HL-60 (cell line): ENCODE measurements around the gene MISP3.
"Not testable (repeated sequence)": the region's sequence is repeated elsewhere in the genome, so short reads cannot be mapped to it uniquely, and the experiment has no call there.

ENCODE experiments used
- DNase-seq, 2 experiments: peaks; one replicate each; pipeline ENCODE4 v3.0.0-alpha.2; 2010 to 2020; ENCODE audit warnings: low read depth in 1 of 2, low spot score in 1 of 2
- H3K27ac ChIP-seq: fragments of 250-450 bp; sonication (Bioruptor Pico); replicated peaks from 2 replicates; pipeline ENCODE4 v1.5.1; 2020; ENCODE audit warnings: mild to moderate bottlenecking, moderate library complexity
- H3K27me3 ChIP-seq: fragments of 250-450 bp; sonication (Bioruptor Pico); 2 replicates; pipeline ENCODE4 v1.5.1; 2021; ENCODE audit warnings: mild to moderate bottlenecking, moderate library complexity; ENCODE audit not compliant: insufficient read depth, poor library complexity, severe bottlenecking
- H3K4me3 ChIP-seq: replicated peaks from 2 replicates; pipeline ENCODE4 v1.5.1; 2011; ENCODE audit warnings: mild to moderate bottlenecking, control low read depth, low read length; ENCODE audit not compliant: insufficient read depth
- GABPA ChIP-seq: IDR thresholded peaks from 2 replicates; pipeline ENCODE4 v1.6.1; 2012; ENCODE audit warnings: low read depth
- POLR2AphosphoS5 ChIP-seq: IDR thresholded peaks from 2 replicates; pipeline ENCODE4 v1.6.1; 2012; ENCODE audit warnings: low read depth
- SPI1 ChIP-seq: IDR thresholded peaks from 2 replicates; pipeline ENCODE4 v1.6.1; 2012; ENCODE audit warnings: low read depth, mild to moderate bottlenecking, borderline replicate concordance
- TF ChIP-seq, protein P1 (sequence below): IDR thresholded peaks from one replicate; pipeline ENCODE4 v1.5.1; 2011; ENCODE audit warnings: low read length, control low read depth, inconsistent platforms; ENCODE audit not compliant: insufficient read depth
- TF ChIP-seq, protein P2 (sequence below): IDR thresholded peaks from 2 replicates; pipeline ENCODE4 v1.6.1; 2012; ENCODE audit warnings: low read depth; ENCODE audit not compliant: insufficient replicate concordance

The MISP3 gene

DNA sequence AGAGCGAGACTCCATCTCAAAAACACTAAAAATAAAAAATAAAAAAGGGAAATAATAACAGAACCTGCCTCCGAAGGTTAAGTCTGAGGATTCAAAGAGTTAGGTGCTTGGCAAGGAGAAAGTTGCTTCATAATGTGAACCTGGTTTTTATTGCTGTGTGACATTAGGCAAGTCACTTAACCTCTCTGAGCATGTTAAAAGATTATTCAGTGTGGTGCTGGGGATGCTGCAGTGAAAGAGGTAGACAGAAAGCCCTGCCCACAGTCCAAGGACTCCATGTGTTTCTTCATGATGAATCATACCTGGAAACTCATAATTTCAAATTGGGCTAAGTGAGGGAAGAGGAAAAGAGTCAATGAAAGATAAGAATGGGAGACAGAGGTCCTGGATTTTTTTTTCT, 38.6 kb upstream of the MISP3 start:
- TF ChIP-seq GABPA (no peak), POLR2AphosphoS5 (no peak), SPI1 (no peak)
- TF ChIP-seq, protein P1, sequence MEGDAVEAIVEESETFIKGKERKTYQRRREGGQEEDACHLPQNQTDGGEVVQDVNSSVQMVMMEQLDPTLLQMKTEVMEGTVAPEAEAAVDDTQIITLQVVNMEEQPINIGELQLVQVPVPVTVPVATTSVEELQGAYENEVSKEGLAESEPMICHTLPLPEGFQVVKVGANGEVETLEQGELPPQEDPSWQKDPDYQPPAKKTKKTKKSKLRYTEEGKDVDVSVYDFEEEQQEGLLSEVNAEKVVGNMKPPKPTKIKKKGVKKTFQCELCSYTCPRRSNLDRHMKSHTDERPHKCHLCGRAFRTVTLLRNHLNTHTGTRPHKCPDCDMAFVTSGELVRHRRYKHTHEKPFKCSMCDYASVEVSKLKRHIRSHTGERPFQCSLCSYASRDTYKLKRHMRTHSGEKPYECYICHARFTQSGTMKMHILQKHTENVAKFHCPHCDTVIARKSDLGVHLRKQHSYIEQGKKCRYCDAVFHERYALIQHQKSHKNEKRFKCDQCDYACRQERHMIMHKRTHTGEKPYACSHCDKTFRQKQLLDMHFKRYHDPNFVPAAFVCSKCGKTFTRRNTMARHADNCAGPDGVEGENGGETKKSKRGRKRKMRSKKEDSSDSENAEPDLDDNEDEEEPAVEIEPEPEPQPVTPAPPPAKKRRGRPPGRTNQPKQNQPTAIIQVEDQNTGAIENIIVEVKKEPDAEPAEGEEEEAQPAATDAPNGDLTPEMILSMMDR = no peak
- TF ChIP-seq, protein P2, sequence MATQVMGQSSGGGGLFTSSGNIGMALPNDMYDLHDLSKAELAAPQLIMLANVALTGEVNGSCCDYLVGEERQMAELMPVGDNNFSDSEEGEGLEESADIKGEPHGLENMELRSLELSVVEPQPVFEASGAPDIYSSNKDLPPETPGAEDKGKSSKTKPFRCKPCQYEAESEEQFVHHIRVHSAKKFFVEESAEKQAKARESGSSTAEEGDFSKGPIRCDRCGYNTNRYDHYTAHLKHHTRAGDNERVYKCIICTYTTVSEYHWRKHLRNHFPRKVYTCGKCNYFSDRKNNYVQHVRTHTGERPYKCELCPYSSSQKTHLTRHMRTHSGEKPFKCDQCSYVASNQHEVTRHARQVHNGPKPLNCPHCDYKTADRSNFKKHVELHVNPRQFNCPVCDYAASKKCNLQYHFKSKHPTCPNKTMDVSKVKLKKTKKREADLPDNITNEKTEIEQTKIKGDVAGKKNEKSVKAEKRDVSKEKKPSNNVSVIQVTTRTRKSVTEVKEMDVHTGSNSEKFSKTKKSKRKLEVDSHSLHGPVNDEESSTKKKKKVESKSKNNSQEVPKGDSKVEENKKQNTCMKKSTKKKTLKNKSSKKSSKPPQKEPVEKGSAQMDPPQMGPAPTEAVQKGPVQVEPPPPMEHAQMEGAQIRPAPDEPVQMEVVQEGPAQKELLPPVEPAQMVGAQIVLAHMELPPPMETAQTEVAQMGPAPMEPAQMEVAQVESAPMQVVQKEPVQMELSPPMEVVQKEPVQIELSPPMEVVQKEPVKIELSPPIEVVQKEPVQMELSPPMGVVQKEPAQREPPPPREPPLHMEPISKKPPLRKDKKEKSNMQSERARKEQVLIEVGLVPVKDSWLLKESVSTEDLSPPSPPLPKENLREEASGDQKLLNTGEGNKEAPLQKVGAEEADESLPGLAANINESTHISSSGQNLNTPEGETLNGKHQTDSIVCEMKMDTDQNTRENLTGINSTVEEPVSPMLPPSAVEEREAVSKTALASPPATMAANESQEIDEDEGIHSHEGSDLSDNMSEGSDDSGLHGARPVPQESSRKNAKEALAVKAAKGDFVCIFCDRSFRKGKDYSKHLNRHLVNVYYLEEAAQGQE = no peak
- Histone ChIP-seq H3K27me3 (no peaks in the 10 kb centered on the region), H3K4me3 (no peak overlapping the region), H3K27ac (no peak overlapping the region)
- DNase-seq = no peak

DNA sequence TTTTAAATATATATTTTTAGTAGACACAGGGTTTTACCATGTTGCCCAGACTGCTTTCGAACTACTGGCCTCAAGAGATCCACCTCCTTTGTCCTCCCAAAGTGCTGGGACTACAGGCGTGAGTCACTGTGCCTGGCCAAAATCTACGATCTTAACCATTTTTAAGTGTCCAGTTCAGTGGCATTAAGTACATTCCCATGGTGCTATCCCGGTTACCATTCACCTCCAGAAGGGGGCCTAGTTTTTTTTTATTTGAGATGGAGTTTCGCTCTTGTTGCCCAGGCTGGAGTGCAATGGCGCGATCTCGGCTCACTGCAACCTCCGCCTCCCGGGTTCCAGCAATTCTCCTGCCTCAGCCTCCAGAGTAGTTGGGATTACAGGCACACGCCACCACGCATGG, 37.4 kb upstream of the MISP3 start:
- H3K27ac ChIP-seq, DNase-seq: not testable (repeated sequence)

DNA sequence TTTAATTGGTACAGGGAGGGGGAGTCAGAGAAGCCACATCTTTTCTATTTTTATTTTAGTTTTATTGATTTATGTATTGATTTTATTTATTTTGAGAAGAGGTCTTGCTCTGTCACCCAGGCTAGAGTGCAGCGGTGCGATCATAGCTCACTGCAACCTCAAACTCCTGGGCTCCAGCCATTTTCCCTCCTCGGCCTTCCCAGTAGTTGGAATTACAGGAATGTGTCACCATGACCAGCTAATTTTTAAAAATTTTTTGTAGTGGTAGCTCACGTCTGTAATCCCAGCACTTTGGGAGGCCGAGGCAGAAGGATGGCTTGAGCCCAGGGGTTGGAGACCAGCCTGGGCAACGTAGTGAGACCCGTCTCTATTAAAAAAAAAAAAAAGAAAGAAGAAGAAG, 36.9 kb upstream of the MISP3 start:
- no peak overlapping the region for H3K4me3 ChIP-seq
- no peaks in the 10 kb centered on the region for H3K27me3 ChIP-seq
- TF ChIP-seq POLR2AphosphoS5 (no peak), GABPA (no peak), SPI1 (no peak)
- TF ChIP-seq, protein P1 = no peak
- no peak for DNase-seq
- H3K27ac ChIP-seq = no peak overlapping the region

More for the DNA sequence above, 37.4 kb upstream of the MISP3 start:
- not testable (repeated sequence) for H3K27me3 ChIP-seq, H3K4me3 ChIP-seq

DNA sequence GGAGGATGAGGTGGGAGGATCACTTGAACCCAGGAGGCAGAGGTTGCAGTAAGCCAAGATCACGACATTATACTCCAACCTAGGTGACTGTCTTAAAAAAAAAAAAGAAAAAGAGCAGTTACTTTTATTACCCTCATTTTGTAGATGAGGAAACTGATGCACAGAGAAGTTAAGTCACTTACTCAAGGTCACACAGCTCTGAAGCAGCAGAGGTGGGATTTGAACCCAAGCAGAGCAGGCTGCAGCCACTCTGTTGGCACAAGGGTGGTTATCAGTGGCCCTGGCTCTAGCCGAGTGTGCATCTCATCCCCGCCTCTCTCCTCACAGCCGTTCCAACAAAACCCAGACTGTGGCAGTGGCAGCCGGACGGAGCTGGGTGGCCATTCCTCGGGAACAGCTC, 33.4 kb upstream of the MISP3 start:
- Histone ChIP-seq H3K4me3 (no peak overlapping the region), H3K27me3 (no peaks in the 10 kb centered on the region), H3K27ac (no peak overlapping the region)
- TF ChIP-seq, protein P2 = no peak
- TF ChIP-seq SPI1 (no peak), POLR2AphosphoS5 (no peak), GABPA (no peak)
- TF ChIP-seq, protein P1 = no peak
- no peak for DNase-seq
